ENCODE data around the gene SIX1.

The SIX1 gene

DNA sequence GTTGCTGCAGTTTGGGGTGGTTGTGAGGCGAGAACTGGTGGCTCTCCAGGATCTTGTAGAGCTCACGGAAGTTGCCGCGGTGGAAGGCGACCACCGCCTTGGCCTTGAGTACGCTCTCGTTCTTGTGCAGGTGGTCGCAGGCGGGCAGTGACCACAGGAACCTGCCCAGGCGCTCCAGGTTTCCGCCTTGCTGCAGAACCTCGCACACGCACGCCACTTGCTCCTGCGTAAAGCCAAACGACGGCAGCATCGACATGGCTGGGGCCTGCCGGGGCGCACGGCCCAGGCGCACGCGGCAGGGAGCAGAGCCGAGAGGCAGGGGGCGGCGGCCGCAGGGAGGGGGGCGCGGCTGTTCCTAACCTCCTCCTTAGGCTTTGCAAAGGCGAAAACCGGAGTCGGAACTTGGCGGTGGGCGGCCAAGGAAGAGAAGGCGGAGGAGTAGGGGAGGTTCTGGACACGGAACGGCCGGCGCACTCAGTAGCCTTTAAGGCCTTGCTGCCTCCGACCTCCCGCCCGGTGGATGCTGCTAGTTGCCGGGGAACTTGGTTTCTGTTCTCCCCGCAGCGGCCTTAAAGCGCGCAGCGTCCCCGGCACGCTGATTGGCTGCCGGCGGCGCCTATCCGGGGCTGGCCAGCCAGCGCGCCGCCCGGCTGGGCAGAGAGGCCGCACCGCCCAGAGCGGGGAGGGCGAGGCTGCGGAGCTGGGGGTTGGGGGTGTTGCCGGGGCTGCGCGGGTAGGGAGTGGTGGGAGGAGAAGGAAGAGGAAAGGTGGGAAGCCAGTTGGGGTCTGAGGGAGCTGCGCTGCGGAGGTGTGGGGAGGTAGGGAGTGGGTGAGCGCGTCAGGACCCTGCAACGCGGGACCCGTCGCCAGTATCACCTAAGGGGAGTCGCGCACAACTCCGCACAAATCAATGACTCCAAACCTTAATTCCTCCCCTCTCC, at the start of gene SIX1:
TSS of gene SIX1 (minus strand) at position 544 of the 941 bp plus-strand sequence. CDS start at position 256, 288 bp downstream.
- H3K4me3 ChIP-seq (replicated peaks; ENCODE audit: low read depth, low read length): peak within 1 kb of the TSS; percentile 69
- TF ChIP-seq, protein P1, sequence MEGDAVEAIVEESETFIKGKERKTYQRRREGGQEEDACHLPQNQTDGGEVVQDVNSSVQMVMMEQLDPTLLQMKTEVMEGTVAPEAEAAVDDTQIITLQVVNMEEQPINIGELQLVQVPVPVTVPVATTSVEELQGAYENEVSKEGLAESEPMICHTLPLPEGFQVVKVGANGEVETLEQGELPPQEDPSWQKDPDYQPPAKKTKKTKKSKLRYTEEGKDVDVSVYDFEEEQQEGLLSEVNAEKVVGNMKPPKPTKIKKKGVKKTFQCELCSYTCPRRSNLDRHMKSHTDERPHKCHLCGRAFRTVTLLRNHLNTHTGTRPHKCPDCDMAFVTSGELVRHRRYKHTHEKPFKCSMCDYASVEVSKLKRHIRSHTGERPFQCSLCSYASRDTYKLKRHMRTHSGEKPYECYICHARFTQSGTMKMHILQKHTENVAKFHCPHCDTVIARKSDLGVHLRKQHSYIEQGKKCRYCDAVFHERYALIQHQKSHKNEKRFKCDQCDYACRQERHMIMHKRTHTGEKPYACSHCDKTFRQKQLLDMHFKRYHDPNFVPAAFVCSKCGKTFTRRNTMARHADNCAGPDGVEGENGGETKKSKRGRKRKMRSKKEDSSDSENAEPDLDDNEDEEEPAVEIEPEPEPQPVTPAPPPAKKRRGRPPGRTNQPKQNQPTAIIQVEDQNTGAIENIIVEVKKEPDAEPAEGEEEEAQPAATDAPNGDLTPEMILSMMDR (IDR thresholded peaks at IDR 0.05; ENCODE audit: low read depth, low read length, missing control alignments): no peak
- DNase-seq (ENCODE audit: extremely low read depth, low read depth): no peak

DNA sequence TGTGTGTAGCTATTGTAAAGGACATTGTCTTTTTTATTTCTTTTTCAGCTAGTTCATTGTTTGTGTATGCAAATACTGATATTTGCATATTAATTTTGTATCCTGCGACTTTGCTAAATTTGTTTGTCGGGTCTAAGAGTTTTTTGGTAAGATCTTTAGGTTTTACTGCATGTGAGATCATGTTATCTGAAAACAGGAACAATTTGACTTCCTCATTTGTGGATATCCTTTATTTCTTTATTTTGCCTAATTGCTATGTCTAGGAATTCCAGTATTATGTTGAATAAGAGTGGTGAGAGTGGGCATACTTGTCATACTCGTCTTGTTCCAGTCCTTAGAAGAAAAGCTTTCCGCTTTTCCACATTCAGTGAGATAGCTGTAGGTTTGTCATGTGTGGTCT, 46.0 kb upstream of the SIX1 start:
- DNase-seq (ENCODE audit: extremely low read depth, low read depth): no peak
- TF ChIP-seq, protein P1 (IDR thresholded peaks at IDR 0.05; ENCODE audit: low read depth, low read length, missing control alignments): no peak
- H3K4me3 ChIP-seq (replicated peaks; ENCODE audit: low read depth, low read length): no peak overlapping the region

DNA sequence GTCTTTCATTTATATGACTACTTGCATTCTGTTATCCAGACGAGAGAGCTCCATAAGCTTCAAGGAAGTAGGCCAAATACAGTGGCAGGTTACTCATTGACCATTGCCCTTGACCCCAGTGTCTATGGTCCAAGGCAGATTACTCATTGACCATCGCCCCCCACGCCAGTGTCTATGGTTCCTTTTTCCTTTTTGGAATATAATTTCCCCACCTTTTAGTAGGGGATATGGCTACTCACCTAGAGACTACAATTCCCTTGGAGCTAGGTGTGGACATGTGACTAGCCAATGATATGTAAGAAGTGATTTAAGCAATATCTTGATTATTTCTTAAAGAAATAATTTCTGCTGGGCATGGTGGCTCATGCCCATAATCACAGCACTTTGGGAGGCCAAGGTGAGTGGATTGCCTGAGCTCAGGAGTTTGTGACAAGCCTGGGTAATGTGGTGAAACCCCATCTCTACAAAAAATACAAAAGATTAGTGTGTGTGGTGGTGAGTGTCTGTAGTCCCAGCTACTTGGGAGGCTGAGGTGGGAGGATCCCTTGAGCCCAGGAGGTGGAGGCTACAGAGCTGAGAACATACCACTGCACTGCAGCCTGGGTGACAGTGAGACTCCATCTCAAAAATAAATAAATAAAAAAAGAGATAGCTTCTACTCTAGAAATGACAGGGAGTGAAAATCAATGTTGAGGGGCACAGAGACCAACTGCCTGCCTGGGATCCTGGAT, 42.3 kb upstream of the SIX1 start:
- TF ChIP-seq, protein P1 (IDR thresholded peaks at IDR 0.05; ENCODE audit: low read depth, low read length, missing control alignments): no peak
- DNase-seq (ENCODE audit: extremely low read depth, low read depth): no peak
- no peak overlapping the region for H3K4me3 ChIP-seq (replicated peaks; ENCODE audit: low read depth, low read length)

DNA sequence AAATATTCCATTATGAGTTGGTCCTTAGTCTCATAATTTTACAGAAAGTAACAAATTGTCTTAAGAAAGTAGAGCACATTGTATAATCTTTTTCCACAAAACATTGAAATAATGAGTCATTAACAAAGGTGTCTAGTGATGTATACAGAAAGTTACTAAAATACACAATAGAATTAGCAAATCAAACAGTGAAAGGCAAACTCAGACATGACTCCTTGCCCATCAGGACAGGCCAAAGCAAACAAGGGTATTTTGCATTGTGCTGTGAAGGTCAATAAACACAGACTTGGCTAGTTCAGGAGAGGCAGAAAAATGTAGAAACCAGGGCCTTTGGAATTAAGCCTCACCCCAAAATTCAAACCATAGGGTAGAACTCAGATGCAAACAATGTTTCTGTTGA, 37.6 kb upstream of the SIX1 start:
- no peak overlapping the region for H3K4me3 ChIP-seq (replicated peaks; ENCODE audit: low read depth, low read length)
- TF ChIP-seq, protein P1 (IDR thresholded peaks at IDR 0.05; ENCODE audit: low read depth, low read length, missing control alignments): no peak
- DNase-seq (ENCODE audit: extremely low read depth, low read depth): no peak

DNA sequence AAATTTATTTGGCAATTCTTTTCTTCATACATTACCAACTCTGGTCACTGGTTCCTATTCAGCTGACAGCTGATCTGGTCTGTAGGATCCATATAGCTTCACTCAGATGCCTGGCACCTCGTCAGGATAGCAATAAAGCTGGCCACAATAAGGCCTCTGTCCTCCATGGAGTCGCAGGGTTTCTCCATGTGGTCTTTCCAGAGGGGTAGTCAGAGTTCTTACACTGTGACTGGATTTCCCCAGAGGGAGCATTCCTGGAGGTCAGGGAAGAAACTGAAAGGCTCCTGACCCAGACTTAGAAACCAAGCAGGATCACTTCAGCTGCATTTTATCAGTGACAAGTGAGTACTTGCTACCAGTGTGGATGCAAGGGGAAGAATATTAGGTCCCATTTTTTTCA, 34.9 kb upstream of the SIX1 start:
- no peak for DNase-seq (ENCODE audit: extremely low read depth, low read depth)
- no peak overlapping the region for H3K4me3 ChIP-seq (replicated peaks; ENCODE audit: low read depth, low read length)
- TF ChIP-seq, protein P1 (IDR thresholded peaks at IDR 0.05; ENCODE audit: low read depth, low read length, missing control alignments): no peak

DNA sequence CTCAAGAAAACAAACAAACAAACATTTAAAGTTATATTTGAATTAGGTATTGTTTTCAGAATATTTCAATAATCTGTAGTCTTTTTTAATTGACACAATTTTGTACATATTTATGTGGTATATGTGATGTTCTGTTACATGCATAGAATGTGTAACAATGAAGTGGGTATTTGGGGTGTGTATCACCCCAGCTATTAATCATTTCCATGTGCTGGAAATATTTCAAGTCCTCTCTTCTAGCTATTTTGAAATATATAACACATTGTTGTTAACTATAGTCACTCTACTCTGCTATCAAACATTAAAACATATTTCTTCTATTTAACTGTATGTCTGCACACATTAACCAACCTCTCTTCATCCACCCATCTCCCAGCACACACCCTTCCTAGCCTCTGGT, 32.0 kb upstream of the SIX1 start:
- TF ChIP-seq, protein P1 (IDR thresholded peaks at IDR 0.05; ENCODE audit: low read depth, low read length, missing control alignments): no peak
- DNase-seq (ENCODE audit: extremely low read depth, low read depth): no peak
- no peak overlapping the region for H3K4me3 ChIP-seq (replicated peaks; ENCODE audit: low read depth, low read length)
